IgD-negative memory B cell (primary cell): ENCODE measurements around the gene ULBP2. TPM values are rescaled to one million over a fixed set of nuclear protein-coding genes. Genes with fewer than 3 reads are reported as not detected.
"Not testable (repeated sequence)": the region's sequence is repeated elsewhere in the genome, so short reads cannot be mapped to it uniquely, and the experiment has no call there.

Experiments
- H3K27ac Mint-ChIP-seq, 3 donors: one replicate each; pipeline ENCODE4 v1.8.0; 2020 to 2022; ENCODE audit warnings: mild to moderate bottlenecking in 3 of 3, mixed read lengths in 3 of 3, moderate library complexity in 1 of 3
- H3K27me3 Mint-ChIP-seq: one replicate; pipeline ENCODE4 v1.8.0; 2021; ENCODE audit warnings: mixed read lengths
- H3K36me3 Mint-ChIP-seq: one replicate; pipeline ENCODE4 v1.8.0; 2020; ENCODE audit warnings: mild to moderate bottlenecking, mixed read lengths
- H3K4me1 Mint-ChIP-seq, 3 donors: one replicate each; pipeline ENCODE4 v1.8.0; 2020 to 2022; ENCODE audit warnings: mixed read lengths in 3 of 3, mild to moderate bottlenecking in 1 of 3
- H3K4me3 Mint-ChIP-seq, 4 donors: one replicate each; pipeline ENCODE4 v1.8.0; 2020 to 2022; ENCODE audit warnings: mild to moderate bottlenecking in 4 of 4, mixed read lengths in 4 of 4, moderate library complexity in 3 of 4
- H3K9me3 Mint-ChIP-seq, 3 donors: one replicate each; pipeline ENCODE4 v1.8.0; 2020 to 2021; ENCODE audit warnings: mixed read lengths in 3 of 3, mild to moderate bottlenecking in 1 of 3
- polyA plus RNA-seq: library from polyadenylated mRNA; unstranded; fragments of 300-500 nt; fragmentation: Illumina TruSeq; gene quantifications from one replicate; pipeline ENCODE4 v1.2.3, GENCODE V29; 2021

The ULBP2 gene
- polyA plus RNA-seq, 1 donor from 2014 or later: 0.33 TPM

DNA sequence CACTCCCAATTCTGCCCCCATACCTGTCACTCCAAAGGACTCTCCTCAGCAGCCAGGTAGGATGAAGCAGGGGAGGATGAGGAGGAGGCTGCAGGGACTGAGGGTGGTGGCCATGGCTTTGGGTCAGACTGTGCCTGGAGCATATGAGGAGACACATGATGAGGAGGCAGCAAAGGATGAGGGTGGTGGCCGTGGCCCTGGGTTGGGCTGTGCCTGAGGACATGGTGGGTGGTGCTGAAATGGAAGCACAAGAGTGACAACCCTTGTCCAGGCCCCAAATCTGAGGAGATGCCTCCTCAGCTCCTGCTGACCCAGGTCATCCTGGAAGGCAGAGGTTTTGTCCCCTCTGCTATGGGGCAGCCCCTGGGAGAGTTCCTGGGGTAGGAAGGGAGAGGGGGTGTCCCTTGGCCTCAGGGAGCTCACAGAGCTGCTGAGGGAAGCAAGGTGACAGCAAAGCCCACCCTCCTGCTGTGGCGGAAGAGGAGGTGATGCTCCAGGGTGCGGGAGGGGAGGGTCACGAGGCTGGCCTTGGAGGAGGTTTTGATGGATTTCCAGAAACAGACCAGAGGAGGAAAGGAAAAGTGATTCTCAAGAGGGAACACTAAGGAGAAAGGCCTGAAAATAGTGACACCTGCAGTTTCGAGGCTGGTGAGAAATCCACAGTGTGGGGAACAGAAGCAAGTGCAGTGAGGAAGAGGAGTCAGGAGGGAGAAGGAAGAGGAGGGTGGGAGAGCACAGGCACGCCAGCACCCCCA is 23.5 kb upstream of the ULBP2 start:
- H3K9me3 Mint-ChIP-seq: peaks cover 0 to 2% (median 0%) of the 10 kb centered on the region in 3 donors
- peaks cover 30% of the 10 kb centered on the region for H3K27me3 Mint-ChIP-seq
- no peak overlapping the region for H3K4me3 Mint-ChIP-seq
- H3K4me1 Mint-ChIP-seq: peaks cover 5 to 6% (median 5%) of the 10 kb centered on the region in 3 donors
- H3K36me3 Mint-ChIP-seq: no peaks in the 10 kb centered on the region
- no peak overlapping the region for H3K27ac Mint-ChIP-seq

DNA sequence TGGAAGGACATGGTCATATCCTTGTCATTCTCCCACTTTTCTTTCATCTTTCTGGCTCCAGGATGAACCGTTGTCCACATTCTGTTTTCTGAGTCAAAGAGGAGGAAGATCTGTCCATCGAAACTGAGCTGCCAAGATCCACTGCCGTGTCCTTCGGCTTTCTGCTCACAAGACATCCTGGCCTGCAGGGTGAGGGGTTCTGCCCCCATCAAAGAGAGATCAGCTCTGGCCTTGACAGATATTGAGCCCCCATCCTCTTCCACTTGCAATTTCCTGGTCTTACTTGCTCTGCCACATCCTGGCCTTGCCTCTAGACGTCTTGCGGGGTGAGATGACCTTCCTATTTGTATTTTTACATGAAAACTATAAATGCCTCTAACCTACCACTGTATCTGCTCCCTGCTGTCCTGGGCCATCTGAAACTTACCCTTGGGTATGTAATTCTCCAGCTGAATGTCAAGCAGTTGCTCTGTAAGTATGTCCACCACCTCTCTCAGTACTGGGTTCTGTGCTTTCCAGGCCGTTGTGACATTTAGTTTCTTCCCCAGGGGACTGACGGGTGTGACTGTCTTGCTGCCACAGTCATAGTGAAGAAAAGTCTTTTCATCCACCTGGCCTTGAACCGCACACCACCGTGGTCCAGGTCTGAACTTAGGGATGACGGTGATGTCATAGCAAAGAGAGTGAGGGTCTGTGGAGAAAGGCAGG is 22.5 kb upstream of the ULBP2 start:
- H3K36me3 Mint-ChIP-seq, H3K9me3 Mint-ChIP-seq, H3K4me1 Mint-ChIP-seq, H3K27ac Mint-ChIP-seq, H3K4me3 Mint-ChIP-seq: not testable (repeated sequence)
- peaks cover 36% of the 10 kb centered on the region for H3K27me3 Mint-ChIP-seq

DNA sequence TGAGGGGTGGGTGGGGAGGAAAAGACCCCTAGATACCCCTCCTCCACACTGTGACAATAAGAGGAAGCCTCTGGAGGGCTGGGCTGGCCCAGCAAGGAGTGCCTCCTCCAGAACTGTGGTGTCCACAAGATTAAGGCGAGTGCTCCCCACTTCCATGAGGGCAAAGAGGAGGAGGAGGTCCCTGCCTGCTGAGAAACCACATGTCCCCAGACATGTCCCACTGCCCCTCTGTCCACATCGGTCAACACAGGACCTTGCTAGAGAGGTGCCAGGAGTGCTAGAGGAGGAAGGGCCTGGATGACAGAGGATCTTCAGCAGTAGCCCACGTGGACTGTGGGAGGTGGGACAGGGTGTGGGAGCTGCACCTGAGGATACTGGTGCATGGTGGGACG is 22.0 kb upstream of the ULBP2 start:
- Mint-ChIP-seq H3K4me3 (no peak overlapping the region), H3K9me3 (peaks cover 0 to 2% (median 0%) of the 10 kb centered on the region in 3 donors), H3K27ac (no peak overlapping the region), H3K27me3 (peaks cover 40% of the 10 kb centered on the region), H3K4me1 (peaks cover 9 to 11% (median 10%) of the 10 kb centered on the region in 3 donors), H3K36me3 (no peaks in the 10 kb centered on the region)

DNA sequence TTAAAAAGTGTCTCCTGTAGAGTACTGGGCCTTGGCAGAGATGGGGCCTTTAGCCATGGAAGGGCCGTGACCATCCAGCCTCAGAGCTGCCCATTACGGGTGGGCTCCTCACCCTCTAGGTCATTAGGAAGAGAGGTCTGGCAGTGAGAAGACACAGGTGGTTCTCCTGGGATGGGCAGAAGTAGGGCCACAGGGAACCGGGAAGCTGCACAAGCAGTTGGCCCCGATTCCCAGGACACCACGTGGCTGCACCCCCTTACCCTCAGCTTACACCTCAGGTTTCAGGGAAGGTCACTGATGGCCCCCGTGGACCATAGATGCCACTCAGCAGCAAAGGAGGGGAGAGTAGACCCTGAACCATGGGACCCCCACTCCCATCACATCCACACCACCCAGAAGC is 20.5 kb upstream of the ULBP2 start:
- H3K9me3 Mint-ChIP-seq: peaks cover 0 to 2% (median 0%) of the 10 kb centered on the region in 3 donors
- H3K4me3 Mint-ChIP-seq: peak overlapping the region in 2 of 4 donors; percentile 21 to 79
- peak overlapping the region in 1 of 3 donors; percentile 5 for H3K27ac Mint-ChIP-seq
- no peaks in the 10 kb centered on the region for H3K36me3 Mint-ChIP-seq
- peaks cover 10 to 14% (median 11%) of the 10 kb centered on the region in 3 donors for H3K4me1 Mint-ChIP-seq
- peaks cover 52% of the 10 kb centered on the region for H3K27me3 Mint-ChIP-seq

DNA sequence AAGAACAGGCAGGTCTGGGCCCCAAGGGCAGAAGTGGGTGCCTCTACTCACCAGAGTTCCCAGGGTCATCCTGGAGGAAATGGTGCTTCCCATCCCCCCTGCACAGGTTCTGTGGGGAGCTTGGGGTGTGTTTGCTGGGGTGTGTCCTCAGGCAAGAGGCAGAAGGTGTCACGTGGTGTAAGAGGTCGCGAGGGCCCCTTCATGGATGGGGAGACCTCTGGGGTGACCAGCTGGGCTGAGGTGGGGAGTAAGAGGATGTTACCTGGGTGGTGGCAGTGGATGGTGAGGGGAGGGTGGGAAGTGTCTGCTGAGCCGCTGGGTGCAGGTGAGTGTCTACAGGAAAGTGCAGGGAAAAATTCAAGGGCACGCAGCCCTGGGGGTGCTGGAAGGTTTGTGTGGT is 19.7 kb upstream of the ULBP2 start:
- Mint-ChIP-seq H3K4me3 (peak overlapping the region in 2 of 4 donors; percentile 10 to 77), H3K4me1 (peaks cover 10 to 16% (median 12%) of the 10 kb centered on the region in 3 donors), H3K27me3 (peaks cover 54% of the 10 kb centered on the region)
- H3K36me3 Mint-ChIP-seq, H3K9me3 Mint-ChIP-seq, H3K27ac Mint-ChIP-seq: not testable (repeated sequence)

DNA sequence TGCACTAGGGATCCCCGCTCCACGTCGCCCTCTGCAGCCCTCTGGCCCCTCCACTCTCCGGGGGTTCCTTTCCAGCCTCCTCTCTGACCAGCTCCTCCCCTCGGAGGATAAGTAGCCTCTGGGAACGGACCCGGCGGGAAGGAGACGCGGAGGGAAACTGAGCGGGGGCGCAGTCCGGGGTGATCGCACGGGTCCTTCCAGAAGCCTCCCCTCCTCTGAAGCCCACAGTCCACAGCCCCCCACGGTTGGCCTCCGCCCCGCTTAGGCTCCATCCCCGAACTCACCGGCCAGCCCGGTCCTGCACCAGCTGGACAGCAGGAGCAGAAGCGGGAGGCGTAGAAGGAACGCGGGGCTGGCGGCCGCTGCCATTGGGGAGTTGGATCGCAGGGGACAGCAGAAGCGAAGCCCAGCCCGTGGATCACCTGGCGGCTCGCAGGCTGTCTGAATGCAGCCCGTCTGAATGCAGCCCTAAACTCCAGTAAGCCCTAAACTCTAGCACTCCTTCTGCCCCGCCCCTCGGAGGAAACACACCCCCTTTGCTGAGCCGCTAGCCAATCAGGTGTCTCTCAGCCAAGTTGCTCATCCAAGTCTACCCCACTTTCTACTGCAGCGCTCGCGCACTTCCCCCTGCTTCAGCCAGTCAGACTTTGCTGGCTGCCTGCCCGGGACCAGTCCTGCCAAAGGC is 19.0 kb upstream of the ULBP2 start, which contains the start of gene RAET1G:
TSS of gene RAET1G (minus strand) at position 480 of the 685 bp plus-strand sequence. CDS start at position 369, 111 bp downstream.
- H3K4me3 Mint-ChIP-seq: peak within 1 kb of the TSS; percentile 16 to 89 (median 84)
- peaks cover 0 to 2% (median 0%) of the 10 kb centered on the region in 3 donors for H3K9me3 Mint-ChIP-seq
- peaks cover 2% of the 10 kb centered on the region for H3K36me3 Mint-ChIP-seq
- peaks cover 61% of the 10 kb centered on the region for H3K27me3 Mint-ChIP-seq
- H3K27ac Mint-ChIP-seq: peak within 1 kb of the TSS in 2 of 3 donors; percentile 35 to 60
- peaks cover 10 to 16% (median 12%) of the 10 kb centered on the region in 3 donors for H3K4me1 Mint-ChIP-seq

DNA sequence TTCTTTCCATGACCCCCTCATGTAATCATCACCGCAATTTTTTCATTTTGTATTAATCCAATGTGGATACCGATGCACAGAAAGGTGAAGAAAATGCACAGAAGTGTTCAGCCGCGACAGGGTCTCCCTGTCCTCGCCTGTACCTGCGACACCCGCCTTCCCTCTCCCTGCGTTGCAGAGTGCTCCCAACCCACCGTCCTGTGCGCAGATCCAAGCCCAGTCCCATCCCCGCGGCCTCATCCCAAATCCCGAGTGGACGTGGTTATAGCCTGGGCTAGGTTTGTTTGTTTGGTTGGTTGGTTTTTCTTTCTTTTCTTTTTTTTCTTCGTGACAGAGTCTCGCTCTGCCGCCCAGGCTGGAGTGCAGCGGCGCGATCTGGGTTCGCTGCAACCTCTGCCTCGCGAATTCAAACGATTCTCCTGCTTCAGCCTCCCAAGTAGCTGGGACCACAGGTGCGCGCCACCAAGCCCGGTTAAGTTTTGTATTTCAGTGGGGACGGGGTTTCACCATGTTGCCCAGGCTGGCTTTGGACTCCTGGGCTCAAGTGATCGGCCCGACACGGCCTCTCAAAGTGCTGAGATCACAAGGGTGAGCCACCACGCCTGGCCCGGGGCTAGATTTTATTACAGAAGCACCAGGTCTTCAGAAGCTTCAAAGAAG is 18.4 kb upstream of the ULBP2 start:
- H3K27me3 Mint-ChIP-seq: peaks cover 68% of the 10 kb centered on the region
- H3K9me3 Mint-ChIP-seq: peaks cover 0 to 2% (median 0%) of the 10 kb centered on the region in 3 donors
- H3K4me3 Mint-ChIP-seq: peak overlapping the region; percentile 16 to 89 (median 84)
- peak overlapping the region in 2 of 3 donors; percentile 35 to 60 for H3K27ac Mint-ChIP-seq
- H3K4me1 Mint-ChIP-seq: peaks cover 10 to 16% (median 12%) of the 10 kb centered on the region in 3 donors
- H3K36me3 Mint-ChIP-seq: peaks cover 2% of the 10 kb centered on the region

DNA sequence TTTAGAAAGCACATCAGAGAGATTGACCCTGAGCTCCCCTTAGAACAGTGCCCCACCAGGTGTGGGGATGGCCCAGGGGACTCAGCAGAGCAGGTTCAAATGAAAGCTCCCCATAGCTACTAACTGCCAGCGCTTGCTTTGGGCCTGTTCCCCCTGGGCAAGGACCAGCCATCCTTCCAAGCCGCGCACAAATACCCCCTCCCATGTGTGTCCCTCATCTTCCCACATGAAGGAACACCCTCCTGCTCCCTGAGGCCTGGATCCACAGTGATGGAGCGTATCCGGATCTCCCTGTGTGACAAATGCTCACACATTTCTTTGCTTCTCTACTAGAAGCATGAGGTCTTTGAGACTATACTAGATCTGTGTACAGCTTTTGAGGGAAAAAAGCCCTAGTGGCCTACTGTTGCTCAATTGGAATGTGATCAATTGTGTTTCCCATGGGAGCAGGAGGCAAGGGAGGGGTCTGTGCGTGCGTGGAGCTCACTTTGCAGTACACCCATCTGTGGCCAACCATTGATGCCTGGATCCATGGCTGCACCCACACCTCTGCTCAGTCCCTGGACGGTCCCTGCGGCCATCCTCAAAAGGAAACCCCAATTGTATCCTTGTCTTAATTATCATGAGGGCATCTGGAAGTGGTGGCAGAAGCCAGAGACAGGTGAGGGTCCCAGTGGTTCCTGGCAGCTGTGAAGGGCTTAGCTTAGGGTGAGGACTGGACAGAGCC is 17.4 kb upstream of the ULBP2 start:
- Mint-ChIP-seq H3K9me3 (peaks cover 0 to 2% (median 0%) of the 10 kb centered on the region in 3 donors), H3K4me1 (peaks cover 10 to 16% (median 12%) of the 10 kb centered on the region in 3 donors), H3K27me3 (peaks cover 77% of the 10 kb centered on the region), H3K4me3 (peak overlapping the region in 3 of 4 donors; percentile 16 to 84 (median 51)), H3K36me3 (peaks cover 3% of the 10 kb centered on the region), H3K27ac (peak overlapping the region in 1 of 3 donors; percentile 60)

DNA sequence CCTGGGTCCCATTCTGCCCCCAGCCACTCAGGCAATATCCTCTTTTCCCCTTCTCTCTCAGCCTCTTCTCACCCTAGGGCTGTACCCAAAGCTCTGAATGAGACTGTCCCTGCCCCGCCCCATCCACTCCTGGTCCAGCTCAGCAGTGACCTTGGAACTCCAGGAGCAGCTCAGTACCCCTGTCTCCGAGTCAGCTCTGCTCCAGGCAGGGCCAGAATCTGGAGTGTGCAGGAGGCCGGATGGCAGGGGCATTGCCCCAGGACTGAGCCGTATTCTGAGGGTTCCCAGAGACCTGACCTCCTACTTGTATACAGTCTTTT is 16.9 kb upstream of the ULBP2 start:
- peaks cover 10 to 16% (median 12%) of the 10 kb centered on the region in 3 donors for H3K4me1 Mint-ChIP-seq
- peaks cover 82% of the 10 kb centered on the region for H3K27me3 Mint-ChIP-seq
- no peak overlapping the region for H3K27ac Mint-ChIP-seq
- peaks cover 3% of the 10 kb centered on the region for H3K36me3 Mint-ChIP-seq
- peaks cover 0 to 2% (median 0%) of the 10 kb centered on the region in 3 donors for H3K9me3 Mint-ChIP-seq
- no peak overlapping the region for H3K4me3 Mint-ChIP-seq

DNA sequence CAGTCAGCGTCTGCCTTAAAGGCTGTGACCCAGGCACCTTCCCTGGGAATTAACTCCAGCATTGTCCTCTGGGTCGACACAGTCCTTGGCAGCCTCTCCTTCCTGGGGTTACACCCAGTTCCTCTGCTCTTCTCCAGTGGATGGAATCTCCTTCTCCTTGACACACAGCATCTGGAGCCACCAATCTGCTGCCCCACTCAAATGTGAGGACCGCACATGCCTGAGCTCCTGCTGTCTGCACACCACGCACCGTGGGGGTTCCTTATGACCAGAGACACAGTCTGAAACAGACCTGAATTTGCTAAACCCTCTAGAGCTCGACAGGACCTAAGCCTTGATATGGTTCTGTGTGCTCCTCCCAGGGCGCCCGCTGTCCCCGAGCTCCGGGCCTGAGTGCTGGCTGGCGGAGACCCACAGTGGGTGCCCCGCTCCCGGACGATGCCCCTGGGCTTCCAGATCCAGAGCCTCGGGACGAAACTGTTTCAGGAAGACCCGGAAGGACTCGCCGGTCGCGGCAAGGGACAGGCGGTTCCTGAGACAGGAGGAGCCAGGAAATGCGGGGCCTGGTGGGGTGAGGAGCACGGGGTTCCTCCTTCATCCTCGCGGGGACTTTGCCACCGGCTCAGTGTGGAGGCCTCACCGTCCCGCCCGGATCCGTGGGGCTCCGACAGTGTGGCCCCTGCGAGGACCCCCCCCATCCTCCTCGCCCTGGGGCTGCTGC is 16.4 kb upstream of the ULBP2 start:
- H3K9me3 Mint-ChIP-seq: peaks cover 0 to 2% (median 0%) of the 10 kb centered on the region in 3 donors
- H3K27me3 Mint-ChIP-seq: peaks cover 84% of the 10 kb centered on the region
- peaks cover 3% of the 10 kb centered on the region for H3K36me3 Mint-ChIP-seq
- no peak overlapping the region for H3K27ac Mint-ChIP-seq
- H3K4me1 Mint-ChIP-seq: peaks cover 10 to 16% (median 12%) of the 10 kb centered on the region in 3 donors
- H3K4me3 Mint-ChIP-seq: peak overlapping the region in 1 of 4 donors; percentile 54

DNA sequence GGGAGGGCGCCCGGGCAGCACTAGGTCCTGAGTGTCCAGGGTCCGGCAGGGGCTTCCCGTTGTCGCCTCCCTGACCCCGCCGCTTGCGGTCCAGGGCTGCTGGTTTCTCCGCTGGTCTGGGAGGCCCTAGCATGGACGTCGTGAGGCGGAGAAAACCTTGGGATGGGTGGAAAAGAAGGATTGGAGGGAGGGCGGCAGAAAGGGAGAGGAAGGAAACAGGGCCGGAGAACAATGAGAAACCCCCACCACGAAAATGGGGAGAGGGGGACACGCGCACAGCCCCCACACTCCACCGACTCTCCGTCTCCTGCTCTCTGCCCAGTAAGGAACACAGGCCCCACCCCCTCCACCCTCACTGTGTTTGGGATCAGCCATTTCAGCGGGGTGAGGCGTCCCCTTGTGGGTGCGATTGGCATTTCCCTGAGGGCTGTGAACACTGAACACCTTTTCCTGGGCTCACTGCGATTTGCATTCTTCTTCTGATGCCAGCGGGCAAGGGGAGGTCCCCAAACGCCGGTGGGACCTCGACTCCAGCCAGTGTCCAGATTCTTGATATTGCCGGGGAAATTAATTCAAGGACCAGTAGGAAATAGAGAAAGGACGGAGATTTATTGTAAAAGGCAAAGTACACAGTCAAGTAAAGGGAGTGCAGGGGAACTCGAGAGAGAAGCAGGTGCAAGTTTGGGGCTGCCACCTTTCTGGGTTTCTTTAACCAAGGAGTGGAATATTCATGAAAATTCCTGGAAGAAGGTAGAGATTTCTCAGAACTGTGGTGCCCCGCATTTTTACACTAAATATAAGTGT is 15.6 kb upstream of the ULBP2 start:
- H3K27me3 Mint-ChIP-seq: peaks cover 85% of the 10 kb centered on the region
- peaks cover 0 to 2% (median 0%) of the 10 kb centered on the region in 3 donors for H3K9me3 Mint-ChIP-seq
- H3K27ac Mint-ChIP-seq: no peak overlapping the region
- peak overlapping the region in 2 of 4 donors; percentile 14 to 63 for H3K4me3 Mint-ChIP-seq
- peaks cover 10 to 16% (median 12%) of the 10 kb centered on the region in 3 donors for H3K4me1 Mint-ChIP-seq
- H3K36me3 Mint-ChIP-seq: peaks cover 3% of the 10 kb centered on the region

DNA sequence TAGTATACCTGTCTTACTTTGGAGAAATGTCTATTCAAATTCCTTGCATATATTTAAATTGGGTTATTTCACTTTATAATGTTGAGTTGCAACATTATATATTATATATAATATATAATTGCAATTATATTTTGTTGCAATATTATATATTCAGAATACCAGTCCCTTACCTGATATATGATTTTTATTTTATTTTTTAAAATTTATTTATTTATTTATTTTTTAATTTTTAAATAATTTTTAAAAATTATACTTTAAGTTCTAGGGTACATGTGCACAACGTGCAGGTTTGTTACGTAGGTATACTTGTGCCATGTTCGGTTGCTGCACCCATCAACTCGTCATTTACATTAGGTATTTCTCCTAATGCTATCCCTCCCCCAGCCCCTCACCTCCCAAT is 14.8 kb upstream of the ULBP2 start:
- H3K9me3 Mint-ChIP-seq, H3K36me3 Mint-ChIP-seq, H3K27ac Mint-ChIP-seq, H3K4me3 Mint-ChIP-seq: not testable (repeated sequence)
- peaks cover 8 to 16% (median 12%) of the 10 kb centered on the region in 3 donors for H3K4me1 Mint-ChIP-seq
- H3K27me3 Mint-ChIP-seq: peaks cover 79% of the 10 kb centered on the region

DNA sequence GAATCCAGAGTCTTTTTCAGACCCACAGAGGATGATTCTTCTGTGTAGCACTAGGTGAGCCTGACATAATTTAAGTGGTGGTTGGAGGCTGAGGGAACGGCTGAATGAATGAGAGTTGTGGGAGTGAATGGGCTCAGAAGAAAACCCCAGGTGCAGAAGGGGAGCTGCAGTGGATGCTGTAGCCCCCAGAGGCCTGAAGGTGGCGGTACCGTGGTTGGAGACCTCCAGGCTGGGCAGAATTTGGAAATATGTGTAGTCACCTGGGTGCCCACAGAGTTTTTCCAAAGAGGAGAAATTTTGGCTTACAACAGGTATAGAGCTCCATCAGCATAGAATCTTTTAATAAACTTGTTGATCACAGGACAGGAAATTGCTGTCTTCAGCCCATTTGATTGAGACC is 12.4 kb upstream of the ULBP2 start:
- H3K36me3 Mint-ChIP-seq: peaks cover 3% of the 10 kb centered on the region
- H3K4me1 Mint-ChIP-seq: peaks cover 0 to 5% (median 5%) of the 10 kb centered on the region in 3 donors
- H3K27ac Mint-ChIP-seq: peak overlapping the region in 1 of 3 donors; percentile 25
- H3K9me3 Mint-ChIP-seq: no peaks in the 10 kb centered on the region
- peaks cover 73% of the 10 kb centered on the region for H3K27me3 Mint-ChIP-seq
- no peak overlapping the region for H3K4me3 Mint-ChIP-seq
